ENCODE results near the gene NKX2-8.
"Not testable (repeated sequence)": the region's sequence is repeated elsewhere in the genome, so short reads cannot be mapped to it uniquely, and the experiment has no call there.

NKX2-8 gene

DNA sequence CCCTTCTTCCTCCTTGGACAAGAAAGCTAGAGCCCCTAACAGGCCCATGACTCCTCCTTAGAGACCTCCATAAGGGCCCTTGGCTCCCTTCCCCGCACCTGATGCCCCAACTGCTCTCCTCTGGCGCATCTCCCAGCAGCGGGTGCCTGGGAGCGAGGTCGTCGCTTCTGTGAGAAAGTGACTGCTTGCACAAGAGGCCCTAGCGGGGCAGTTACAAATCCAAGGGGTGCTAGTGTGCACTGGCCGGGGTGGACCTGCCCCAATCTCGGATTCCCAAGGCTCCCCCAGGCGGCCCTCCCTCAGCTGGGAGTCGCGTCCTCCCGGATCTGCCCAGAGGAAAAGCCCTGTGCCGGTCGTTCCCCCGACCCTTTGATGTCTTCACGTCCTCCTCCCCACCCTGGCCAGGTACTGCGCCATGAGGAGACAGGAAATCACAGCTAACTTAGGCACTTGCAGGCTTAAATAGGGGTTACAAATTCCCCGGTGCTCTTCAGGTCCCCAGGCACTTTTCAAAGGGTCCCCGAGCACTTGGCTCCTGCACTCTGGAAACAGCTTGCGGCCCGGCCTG is 2.8 kb downstream of the NKX2-8 start:
- no peak for DNase-seq

DNA sequence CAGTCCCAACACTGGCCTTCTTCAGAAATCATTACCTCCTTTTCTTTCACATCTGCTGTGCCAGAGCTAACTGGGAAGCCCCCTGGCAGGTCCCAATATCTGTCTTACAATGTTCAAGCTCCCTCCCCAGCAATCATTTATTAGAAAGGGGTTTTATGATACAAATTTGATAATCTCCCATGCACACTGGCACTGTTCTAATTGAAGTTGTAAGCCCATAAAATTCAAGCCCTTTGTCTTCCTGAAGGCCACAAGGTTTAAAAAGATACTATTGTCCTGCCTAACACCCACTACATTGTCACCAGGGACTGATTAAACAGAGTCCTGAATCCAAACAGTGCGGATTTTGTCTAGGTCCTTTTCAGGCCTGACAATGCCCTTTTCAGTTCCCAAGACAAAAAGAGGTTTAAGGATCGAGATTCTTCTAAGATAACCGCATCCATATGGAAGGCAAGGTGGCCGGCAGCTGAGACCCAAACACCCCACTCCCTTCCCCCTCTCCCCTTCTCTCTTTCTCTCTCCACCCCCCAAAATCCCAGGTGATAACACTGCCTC is 3.3 kb downstream of the NKX2-8 start:
- no peak for DNase-seq

DNA sequence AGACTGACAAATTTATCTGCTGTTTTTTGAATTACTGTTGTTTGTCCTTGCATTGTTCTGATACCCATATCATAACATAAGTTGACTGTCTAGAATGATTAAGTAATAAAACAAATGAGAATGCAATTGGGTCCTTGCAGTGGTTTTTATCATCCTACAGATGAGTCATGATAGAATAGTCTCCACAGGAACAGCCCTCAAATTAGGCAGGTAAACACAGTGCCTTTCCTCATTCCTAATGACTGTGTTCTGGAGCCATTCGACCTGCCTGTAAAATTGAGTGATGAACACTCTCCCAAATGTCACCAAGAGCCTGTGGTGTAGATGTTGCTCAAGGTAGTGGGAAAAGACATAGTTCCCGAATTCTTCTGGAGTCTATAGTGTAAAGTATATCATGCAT is 12.3 kb downstream of the NKX2-8 start:
- no peak for DNase-seq

GRCh38 chr14:36556811-36557433 is 25.5 kb downstream of the NKX2-8 start:
- DNase-seq: peak in 1 of 2 experiments; percentile 10

GRCh38 chr14:36555998-36556743 is 26.2 kb downstream of the NKX2-8 start:
- no peak for DNase-seq

DNA sequence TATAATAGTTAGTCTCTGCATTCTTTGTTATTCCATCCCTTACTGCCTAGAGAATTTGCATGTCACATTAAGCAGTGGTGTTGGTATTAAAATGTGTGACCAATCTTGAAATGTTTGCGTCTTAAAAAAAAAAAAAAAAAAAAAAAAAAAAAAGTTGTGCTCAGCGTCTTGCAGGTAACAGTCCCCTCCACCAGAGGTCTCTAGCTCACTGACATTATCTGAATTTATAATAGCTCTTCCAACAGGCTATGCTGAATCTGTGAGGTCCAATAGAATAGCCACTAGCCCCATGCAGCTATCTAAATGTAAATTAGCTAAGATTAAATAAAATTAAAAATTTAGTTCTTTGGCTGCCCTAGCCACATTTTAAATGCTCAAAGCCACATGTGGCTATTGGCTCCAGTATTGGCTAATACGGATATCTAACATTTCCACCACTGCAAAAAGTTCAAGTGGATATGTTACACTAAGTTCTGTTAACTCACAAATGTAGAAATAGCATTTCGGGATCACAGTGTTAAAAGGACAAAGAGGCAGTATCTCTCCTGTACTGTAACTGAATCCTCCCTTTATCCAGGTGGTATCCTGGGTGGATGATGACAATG is 28.7 kb downstream of the NKX2-8 start:
- DNase-seq: peak in 1 of 2 experiments; percentile 58

- no peak for DNase-seq
These were observed 31.5 kb downstream of the NKX2-8 start for GRCh38 chr14:36550899-36551298.

DNA sequence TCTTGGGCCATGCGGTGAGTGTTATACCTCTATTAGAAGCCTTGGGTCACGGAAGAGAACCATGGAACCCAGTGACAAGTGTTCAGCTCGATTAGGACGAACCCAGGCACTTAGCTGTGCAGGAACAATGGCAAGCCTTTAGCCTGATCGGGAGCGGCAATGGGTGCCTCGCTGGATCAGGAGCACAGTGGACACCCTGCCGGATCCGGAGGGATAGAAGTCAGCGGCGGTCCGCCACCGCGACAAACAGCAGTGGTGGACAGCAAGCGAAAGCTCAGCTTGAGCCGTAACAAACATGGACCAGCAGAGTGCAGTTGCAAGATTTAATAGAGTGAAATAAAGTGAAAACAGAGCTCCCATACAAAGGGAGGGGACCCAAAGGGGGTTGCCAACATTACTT is 38.1 kb downstream of the NKX2-8 start:
- DNase-seq: not testable (repeated sequence)

- no peak for DNase-seq
These were observed 44.4 kb downstream of the NKX2-8 start for GRCh38 chr14:36538051-36538450.

Data from SW 1271 (cell line).